ENCODE results near the gene TWF2. TPM values are rescaled to one million over a fixed set of nuclear protein-coding genes. Genes with fewer than 3 reads are reported as not detected.

TWF2 gene
- total and polyA plus RNA-seq, 2 donors from 2014 or later, result 44.0 to 59.9 TPM

DNA sequence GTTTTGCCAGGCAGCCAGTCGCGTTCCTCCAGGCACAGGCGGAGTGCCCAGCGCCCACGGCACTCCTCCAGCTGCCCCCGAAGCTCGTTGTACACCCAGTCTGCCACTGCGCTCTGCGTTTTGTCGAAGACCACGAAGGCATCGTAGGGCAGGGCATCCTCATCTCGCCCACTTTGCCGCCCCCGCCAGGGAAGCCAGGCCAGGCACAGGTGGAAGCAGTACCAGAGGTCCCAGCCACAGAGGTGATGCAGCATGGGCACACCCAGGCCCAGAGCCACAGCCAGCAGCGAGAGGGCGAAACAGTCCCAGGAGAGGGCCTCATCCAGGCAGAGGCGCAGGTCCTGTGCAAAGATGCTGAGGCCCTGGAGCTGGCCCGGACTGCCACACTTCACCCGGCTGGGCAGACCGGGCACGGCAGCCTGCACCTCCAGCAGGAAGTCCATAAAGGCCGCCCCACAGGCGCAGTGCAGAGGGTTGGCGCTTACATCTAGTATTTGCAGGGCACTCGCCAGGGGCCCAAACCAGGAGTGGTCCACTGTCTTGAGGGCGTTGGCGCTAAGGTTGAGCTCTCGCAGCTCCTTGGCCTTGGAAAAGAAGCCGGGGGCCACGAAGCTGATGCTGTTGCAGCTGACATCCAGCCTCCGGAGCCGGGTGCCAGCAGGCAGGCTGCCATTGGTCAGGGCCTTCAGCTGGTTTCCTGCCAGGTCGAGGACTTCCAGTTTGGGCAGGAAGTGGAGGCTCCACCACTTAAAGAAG lies 17.2 kb downstream of the TWF2 start:
- Histone ChIP-seq H3K27ac (ENCODE audit: low read depth in 2 of 2, low read length in 2 of 2) (no peak overlapping the region), H3K4me1 (ENCODE audit: control insufficient read depth in 2 of 3, insufficient read depth in 2 of 3, low read depth in 1 of 3, low read length in 3 of 3) (peaks cover 0 to 28% (median 4%) of the 10 kb centered on the region in 3 donors), H3K4me3 (ENCODE audit: low read length in 3 of 3) (no peak overlapping the region), H3K9ac (ENCODE audit: low read length in 3 of 3) (no peak overlapping the region), H3K36me3 (ENCODE audit: control insufficient read depth in 2 of 3, insufficient read depth in 3 of 3, low read length in 3 of 3) (no peaks in the 10 kb centered on the region), H3K27me3 (ENCODE audit: control insufficient read depth, insufficient read depth, low read length) (no peaks in the 10 kb centered on the region), H3K9me3 (ENCODE audit: control insufficient read depth in 2 of 3, insufficient read depth in 1 of 3, low read length in 3 of 3) (no peaks in the 10 kb centered on the region)
- FAIRE-seq (no peak), DNase-seq (peak in 1 of 5 donors; percentile 35)
- TF ChIP-seq, protein P1, sequence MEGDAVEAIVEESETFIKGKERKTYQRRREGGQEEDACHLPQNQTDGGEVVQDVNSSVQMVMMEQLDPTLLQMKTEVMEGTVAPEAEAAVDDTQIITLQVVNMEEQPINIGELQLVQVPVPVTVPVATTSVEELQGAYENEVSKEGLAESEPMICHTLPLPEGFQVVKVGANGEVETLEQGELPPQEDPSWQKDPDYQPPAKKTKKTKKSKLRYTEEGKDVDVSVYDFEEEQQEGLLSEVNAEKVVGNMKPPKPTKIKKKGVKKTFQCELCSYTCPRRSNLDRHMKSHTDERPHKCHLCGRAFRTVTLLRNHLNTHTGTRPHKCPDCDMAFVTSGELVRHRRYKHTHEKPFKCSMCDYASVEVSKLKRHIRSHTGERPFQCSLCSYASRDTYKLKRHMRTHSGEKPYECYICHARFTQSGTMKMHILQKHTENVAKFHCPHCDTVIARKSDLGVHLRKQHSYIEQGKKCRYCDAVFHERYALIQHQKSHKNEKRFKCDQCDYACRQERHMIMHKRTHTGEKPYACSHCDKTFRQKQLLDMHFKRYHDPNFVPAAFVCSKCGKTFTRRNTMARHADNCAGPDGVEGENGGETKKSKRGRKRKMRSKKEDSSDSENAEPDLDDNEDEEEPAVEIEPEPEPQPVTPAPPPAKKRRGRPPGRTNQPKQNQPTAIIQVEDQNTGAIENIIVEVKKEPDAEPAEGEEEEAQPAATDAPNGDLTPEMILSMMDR (IDR thresholded peaks at IDR 0.05; ENCODE audit: borderline replicate concordance, extremely low read depth, insufficient read depth), result no peak
- intact Hi-C loops (cut with DNase I), result loop anchor here (10.0 kb wide), 1 partner anchor 123 kb away; no protein-coding TSS in a partner anchor

DNA sequence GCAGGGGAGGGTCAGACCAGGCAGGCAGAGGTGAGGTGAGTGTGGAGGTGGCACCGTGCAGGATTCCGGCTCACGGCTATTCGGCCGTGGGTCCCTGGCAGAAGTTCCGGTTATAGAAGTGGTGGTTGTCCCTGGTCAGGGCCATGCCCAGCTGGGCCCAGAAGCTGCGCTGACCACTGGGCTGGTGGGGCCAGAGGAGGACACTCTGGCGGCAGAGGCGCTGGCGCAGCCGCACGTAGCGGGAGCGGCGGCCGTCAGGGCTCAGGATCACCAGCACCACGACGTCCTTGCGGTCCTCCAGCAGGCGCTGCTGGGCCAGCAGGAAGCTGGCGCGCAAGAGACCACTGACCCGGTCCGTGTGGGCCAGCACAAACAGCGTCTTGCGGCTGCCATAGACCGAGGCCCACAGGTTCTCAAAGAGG lies 17.8 kb downstream of the TWF2 start:
- no peaks in the 10 kb centered on the region for H3K9me3 ChIP-seq (ENCODE audit: control insufficient read depth in 2 of 3, insufficient read depth in 1 of 3, low read length in 3 of 3)
- H3K27ac ChIP-seq (ENCODE audit: low read depth in 2 of 2, low read length in 2 of 2), result no peak overlapping the region
- TF ChIP-seq, protein P1 (IDR thresholded peaks at IDR 0.05; ENCODE audit: borderline replicate concordance, extremely low read depth, insufficient read depth), result no peak
- no peak for FAIRE-seq
- no peaks in the 10 kb centered on the region for H3K27me3 ChIP-seq (ENCODE audit: control insufficient read depth, insufficient read depth, low read length)
- DNase-seq, result peak in 1 of 5 donors; percentile 40
- intact Hi-C loops (cut with DNase I), result loop anchor here (10.0 kb wide), 1 partner anchor 124 kb away; no protein-coding TSS in a partner anchor
- no peak overlapping the region for H3K4me3 ChIP-seq (ENCODE audit: low read length in 3 of 3)
- H3K4me1 ChIP-seq (ENCODE audit: control insufficient read depth in 2 of 3, insufficient read depth in 2 of 3, low read depth in 1 of 3, low read length in 3 of 3), result peaks cover 0 to 32% (median 4%) of the 10 kb centered on the region in 3 donors
- no peaks in the 10 kb centered on the region for H3K36me3 ChIP-seq (ENCODE audit: control insufficient read depth in 2 of 3, insufficient read depth in 3 of 3, low read length in 3 of 3)
- H3K9ac ChIP-seq (ENCODE audit: low read length in 3 of 3), result no peak overlapping the region

DNA sequence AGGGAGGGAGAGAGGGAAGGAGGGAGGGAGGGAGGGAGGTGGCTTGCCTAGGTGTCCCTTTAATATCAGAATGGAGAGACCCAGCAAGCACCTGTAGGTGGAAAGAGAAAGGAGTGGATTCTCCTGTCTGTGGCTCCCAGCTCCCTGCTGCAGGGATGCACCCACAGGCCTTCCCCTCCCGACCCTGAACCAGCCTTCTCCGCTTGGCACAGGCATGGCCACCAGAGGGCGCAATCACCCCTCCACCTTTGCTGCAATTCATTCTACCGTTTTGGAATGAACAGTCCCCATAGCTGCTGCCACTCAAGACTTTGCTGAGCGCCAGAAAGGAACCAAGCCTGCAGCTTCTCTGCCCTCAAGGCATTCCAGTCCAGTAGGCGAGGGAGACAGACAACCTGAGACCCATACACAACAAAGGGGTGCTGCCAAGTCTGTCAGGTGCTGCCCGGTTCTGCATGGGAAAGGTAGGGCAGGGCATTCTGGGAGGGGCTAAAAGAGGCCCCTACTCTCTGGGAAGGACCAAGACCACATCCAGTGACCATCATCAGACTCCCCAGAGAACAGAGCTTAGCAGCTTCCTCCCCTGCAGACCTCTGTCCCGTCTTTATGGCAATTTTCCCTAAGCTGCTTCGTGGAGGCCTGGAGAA lies 18.5 kb downstream of the TWF2 start:
- Histone ChIP-seq H3K27me3 (ENCODE audit: control insufficient read depth, insufficient read depth, low read length) (no peaks in the 10 kb centered on the region), H3K36me3 (ENCODE audit: control insufficient read depth in 2 of 3, insufficient read depth in 3 of 3, low read length in 3 of 3) (peaks cover 0 to 2% (median 0%) of the 10 kb centered on the region in 3 donors), H3K4me1 (ENCODE audit: control insufficient read depth in 2 of 3, insufficient read depth in 2 of 3, low read depth in 1 of 3, low read length in 3 of 3) (peaks cover 0 to 32% (median 4%) of the 10 kb centered on the region in 3 donors), H3K4me3 (ENCODE audit: low read length in 3 of 3) (no peak overlapping the region), H3K9me3 (ENCODE audit: control insufficient read depth in 2 of 3, insufficient read depth in 1 of 3, low read length in 3 of 3) (no peaks in the 10 kb centered on the region), H3K27ac (ENCODE audit: low read depth in 2 of 2, low read length in 2 of 2) (no peak overlapping the region), H3K9ac (ENCODE audit: low read length in 3 of 3) (no peak overlapping the region)
- intact Hi-C loops (cut with DNase I), result loop anchor here (10.0 kb wide), 1 partner anchor 124 kb away; no protein-coding TSS in a partner anchor
- DNase-seq (peak; percentile 85 to 91 (median 89)), FAIRE-seq (no peak)
- TF ChIP-seq, protein P1 (IDR thresholded peaks at IDR 0.05; ENCODE audit: borderline replicate concordance, extremely low read depth, insufficient read depth), result peak; percentile 95
